Epithelial cell of proximal tubule (primary cell): Measurements from ENCODE around the gene ANKIB1. TPM values are rescaled to one million over a fixed set of nuclear protein-coding genes. Genes with fewer than 3 reads are reported as not detected.

Source experiments
- DNase-seq: peaks from one replicate; pipeline ENCODE4 v3.0.0-alpha.2; 2011; ENCODE audit warnings: low read depth
- H3K4me3 ChIP-seq: 2 replicates; pipeline ENCODE4 v1.5.1; 2011; ENCODE audit warnings: low read depth, mild to moderate bottlenecking, low read length
- CTCF ChIP-seq: conservative IDR thresholded peaks from 2 replicates; pipeline ENCODE4 v1.5.1; 2012; ENCODE audit warnings: low read depth, mild to moderate bottlenecking, low read length
- total RNA-seq: library from RNA; depleted of rRNA; stranded (reverse); fragments of >200 nt; gene quantifications from 2 replicates; pipeline ENCODE4 v1.2.3, GENCODE V29; 2015

The ANKIB1 gene
- total RNA-seq, 1 donor from 2014 or later, result 27.3 TPM

- DNase-seq, result no peak
- TF ChIP-seq CTCF, result no peak
- H3K4me3 ChIP-seq, result no peak overlapping the region
Observed at GRCh38 chr7:92260248-92260781, 14.5 kb downstream of the ANKIB1 start.

DNA sequence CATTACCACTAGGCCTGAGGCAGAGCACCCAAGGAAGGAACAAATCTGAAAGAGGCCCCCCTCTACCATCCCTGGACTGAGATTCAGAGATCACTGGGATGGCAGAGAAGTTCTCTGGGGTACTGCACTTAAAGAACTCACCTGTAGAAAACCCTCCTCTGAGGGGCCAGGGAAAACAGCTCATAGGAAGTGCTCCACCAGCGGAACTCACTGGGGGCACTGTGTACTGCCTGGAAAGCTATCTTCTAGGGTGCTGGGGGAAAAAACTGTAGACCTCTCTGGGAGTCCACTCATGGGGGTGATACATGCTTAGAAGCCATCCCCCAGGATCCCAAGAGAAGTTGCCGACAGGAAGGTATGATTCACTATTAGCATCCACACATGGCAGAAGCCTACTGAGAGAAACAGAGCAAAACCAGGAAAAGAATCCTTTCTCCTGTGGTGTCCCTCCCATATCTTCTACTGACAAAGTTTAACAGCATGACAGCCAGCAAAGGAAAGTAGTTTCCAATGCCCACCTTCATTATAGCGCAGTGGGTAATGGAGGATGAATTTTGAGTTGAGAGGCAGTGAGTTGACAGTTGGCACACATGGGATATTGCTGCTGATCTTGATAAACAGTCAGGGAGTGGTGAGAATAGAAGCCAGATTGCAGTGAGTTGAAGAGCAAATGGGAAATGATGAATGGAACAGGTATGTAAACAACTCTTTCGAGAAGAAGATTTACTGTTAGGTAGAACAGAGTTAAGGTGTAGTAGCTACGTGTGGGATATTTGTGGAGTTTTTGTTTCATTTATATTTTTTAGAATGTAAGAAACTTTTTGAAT, 20.9 kb downstream of the ANKIB1 start:
- no peak for DNase-seq
- TF ChIP-seq CTCF, result no peak
- H3K4me3 ChIP-seq, result no peak overlapping the region

- DNase-seq, result no peak
- no peak for TF ChIP-seq CTCF
- H3K4me3 ChIP-seq, result no peak overlapping the region
Observed at GRCh38 chr7:92268921-92269320, 23.1 kb downstream of the ANKIB1 start.

DNA sequence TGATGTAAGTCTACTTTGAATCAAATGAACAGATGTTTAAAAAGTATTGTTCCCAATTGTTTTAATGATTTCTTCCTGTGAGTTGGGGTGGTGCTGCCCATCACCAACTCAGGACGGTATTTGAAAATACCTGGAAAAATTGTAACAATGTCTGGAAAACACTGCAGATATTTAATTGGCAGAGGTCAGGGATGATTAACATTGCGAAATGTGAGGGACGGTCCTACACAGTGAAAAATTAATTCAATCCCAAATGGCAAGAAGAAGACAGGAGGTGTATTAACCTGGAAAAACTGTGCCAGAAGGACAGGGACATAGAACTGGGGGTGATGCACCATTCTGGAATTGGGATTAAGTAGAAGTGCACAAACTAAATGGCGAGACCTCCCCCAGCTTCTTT, 29.6 kb downstream of the ANKIB1 start:
- TF ChIP-seq CTCF, result no peak
- no peak for DNase-seq

DNA sequence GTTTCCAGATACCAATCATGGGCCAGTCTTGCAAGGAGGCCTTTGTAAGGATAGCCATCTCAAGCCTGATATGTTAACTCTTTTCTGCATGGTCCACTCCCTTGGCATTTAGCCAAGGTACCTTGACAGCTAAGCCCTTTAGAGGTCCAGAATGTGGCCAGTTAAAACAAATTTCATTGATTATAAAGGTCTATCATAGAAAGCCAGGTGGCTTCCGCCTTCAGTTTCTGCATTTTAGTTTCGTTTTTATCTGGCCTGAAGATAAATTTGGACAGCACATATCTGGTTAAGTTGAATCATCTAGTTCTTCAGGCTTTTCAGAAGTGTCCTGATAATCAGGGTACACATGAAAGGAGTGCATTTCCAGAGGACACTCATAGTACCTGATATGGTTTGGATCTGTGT, 30.7 kb downstream of the ANKIB1 start:
- H3K4me3 ChIP-seq, result no peak overlapping the region
- TF ChIP-seq CTCF, result no peak
- DNase-seq, result no peak

More for the DNA sequence above, 29.6 kb downstream of the ANKIB1 start:
- H3K4me3 ChIP-seq, result no peak overlapping the region

DNA sequence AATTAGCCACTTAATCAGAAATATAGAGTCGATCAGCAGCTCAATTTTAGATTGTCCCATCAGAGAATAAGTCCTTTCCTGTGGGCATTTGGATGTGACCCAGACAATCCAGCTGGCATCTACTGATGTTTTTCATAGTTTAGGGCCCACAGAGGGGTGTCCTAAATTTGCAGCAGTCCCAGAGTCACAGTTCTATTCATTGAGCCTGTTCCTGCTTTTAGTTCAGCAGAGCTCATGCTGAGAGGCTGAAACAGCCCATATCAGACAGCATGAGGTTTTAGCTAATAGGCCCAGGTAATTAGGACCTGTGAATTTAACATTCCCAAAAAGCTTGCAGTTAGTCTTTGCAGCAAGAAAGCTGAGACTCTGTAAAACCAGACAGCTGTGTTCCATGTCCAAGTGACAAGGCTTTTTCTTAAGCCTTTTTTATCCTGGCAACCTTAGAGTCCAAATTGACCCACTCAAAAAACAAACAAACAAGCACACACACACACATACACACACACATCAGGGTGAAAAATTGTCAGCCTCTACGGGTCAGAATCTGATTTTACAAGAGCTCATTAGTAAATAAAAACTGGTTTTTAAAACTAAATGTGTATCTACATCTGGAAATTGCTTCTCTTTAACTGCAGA, 33.7 kb downstream of the ANKIB1 start:
- H3K4me3 ChIP-seq, result no peak overlapping the region
- DNase-seq, result no peak
- TF ChIP-seq CTCF, result no peak
